ENCODE measurements around the gene CTDSPL.

CTDSPL gene

DNA sequence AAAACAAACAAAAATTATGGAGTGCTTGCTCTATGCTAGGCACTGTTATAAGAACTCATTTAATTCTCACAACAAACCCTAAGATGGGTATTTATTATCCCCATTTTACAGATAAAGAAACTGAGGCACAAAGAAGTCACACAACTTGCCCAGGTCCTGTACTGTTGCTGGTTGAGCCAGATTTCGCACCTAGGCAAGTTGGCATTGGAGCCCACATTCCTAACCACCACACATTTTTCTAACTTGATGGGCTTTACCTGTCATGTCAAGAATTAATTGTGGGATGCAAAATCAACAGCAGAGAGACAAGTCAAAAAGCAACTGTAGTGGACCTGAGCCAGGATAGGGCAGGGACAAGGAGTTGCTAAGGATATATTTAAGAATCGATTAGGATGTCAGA lies 81.0 kb downstream of the CTDSPL start:
- no peak for DNase-seq
- TF ChIP-seq POLR2A (IDR thresholded peaks at IDR 0.05; ENCODE audit: low read length) (no peak), GATA1 (IDR thresholded peaks at IDR 0.05; ENCODE audit: low read depth, low read length) (no peak)

- TF ChIP-seq POLR2A (IDR thresholded peaks at IDR 0.05; ENCODE audit: low read length) (no peak), GATA1 (IDR thresholded peaks at IDR 0.05; ENCODE audit: low read depth, low read length) (no peak)
- no peak for DNase-seq
These were observed 81.4 kb downstream of the CTDSPL start for GRCh38 chr3:37943126-37943525.

DNA sequence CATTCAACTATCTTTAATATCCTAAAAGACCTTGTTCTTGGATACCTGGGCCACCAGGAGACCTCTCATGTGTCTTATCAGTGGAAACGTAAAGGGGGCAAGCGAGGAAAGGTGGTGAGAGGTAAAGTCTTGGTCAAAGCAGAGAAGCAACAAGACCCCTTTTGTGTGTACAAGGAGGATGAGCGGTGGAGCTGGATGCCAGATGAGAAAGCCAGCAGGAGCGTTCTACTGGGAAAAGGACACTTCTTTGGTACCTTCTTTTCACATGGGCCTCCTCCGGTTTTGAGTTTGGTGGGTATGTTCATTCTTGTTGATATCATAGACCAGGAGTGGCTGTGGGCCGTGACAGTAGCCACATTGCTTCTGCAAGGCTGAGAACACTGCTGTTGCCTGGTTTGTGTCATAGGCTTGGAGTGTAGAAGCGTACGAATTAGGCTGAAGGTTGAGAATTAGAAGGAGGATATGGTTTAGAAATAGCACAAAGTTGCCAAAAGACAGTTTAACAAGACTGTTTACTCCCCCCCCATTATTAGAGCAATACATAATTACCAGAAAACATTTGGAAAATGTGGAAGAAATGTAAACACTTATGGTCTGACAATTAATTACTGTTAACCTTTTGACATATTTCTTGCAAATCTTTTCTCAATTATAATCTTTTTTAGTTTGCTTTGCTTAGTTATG lies 82.1 kb downstream of the CTDSPL start:
- DNase-seq, result no peak
- no peak for TF ChIP-seq GATA1 (IDR thresholded peaks at IDR 0.05; ENCODE audit: low read depth, low read length)
- no peak for TF ChIP-seq POLR2A (IDR thresholded peaks at IDR 0.05; ENCODE audit: low read length)

- DNase-seq, result no peak
- TF ChIP-seq GATA1 (IDR thresholded peaks at IDR 0.05; ENCODE audit: low read depth, low read length) (no peak), POLR2A (IDR thresholded peaks at IDR 0.05; ENCODE audit: low read length) (no peak)
These were observed 82.7 kb downstream of the CTDSPL start for GRCh38 chr3:37944391-37944842.

DNA sequence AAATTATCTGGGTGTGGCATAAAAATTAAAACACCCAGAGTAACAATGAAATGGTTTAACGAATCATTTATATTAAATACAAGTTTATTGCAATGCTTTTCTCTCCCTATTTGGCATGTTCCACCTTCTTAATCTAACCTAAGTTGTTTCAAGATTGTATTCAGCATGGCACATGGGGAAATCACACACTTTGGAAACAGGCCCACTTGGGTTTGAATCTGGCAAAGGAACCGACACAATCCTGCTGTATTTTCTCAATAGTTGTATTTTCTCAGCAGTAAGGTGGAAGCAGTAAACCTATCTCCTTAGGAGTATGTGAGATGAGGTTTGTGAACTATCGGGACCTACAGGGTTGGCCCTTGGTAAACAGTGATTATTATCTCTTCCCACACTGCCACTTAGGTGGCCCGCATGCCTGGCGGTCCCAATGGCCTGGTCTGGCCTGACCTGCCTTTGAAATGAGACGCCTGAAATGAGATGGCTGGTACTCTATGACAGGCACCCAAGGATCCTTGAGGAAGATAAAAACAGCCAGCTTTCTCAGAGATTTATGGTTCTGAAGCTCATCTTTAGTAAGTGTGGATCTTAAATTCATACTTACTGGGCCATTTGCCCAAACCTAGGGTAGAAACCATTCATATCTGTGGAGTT lies 83.6 kb downstream of the CTDSPL start:
- no peak for DNase-seq
- no peak for TF ChIP-seq GATA1 (IDR thresholded peaks at IDR 0.05; ENCODE audit: low read depth, low read length)
- no peak for TF ChIP-seq POLR2A (IDR thresholded peaks at IDR 0.05; ENCODE audit: low read length)

- TF ChIP-seq POLR2A (IDR thresholded peaks at IDR 0.05; ENCODE audit: low read length), result no peak
- TF ChIP-seq GATA1 (IDR thresholded peaks at IDR 0.05; ENCODE audit: low read depth, low read length), result no peak
- no peak for DNase-seq
These were observed 84.3 kb downstream of the CTDSPL start for GRCh38 chr3:37945807-37946530.

DNA sequence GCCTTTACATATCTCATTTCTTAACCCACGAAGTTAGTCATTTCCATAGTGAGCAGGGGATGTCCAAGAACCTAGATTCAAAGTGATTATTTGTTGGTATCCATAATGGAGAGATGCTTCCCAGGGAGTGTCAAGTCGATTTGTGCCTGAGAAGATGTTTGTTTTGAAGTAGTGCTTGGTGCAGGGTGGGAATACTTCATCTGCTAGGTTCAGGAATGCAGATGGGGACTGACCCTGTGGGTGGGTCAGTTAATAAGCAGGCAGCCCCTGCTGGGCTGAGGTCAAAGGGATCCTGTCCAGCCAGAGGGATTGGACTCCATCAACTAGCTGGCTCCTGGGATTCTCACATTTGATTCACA lies 84.8 kb downstream of the CTDSPL start:
- no peak for DNase-seq
- no peak for TF ChIP-seq POLR2A (IDR thresholded peaks at IDR 0.05; ENCODE audit: low read length)
- TF ChIP-seq GATA1 (IDR thresholded peaks at IDR 0.05; ENCODE audit: low read depth, low read length), result no peak

DNA sequence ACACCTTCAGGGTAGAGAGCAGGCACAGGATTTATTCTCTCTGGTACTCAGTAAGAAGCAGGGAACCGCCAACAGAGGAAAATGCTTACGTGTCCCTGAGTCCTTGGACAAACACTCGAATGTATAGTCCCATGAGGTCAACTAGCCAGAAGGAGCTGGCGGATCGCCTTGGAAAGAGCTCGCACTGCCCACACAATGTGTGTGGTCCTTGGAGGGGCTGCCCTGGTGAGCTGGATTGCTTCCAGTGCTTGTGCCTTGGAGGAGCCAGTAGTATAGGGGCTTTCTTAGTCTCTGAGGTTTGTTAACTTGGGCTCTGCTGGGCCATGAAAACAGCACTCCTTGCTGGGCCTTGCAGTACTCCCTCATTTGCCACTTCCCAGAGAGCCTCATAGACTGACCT lies 88.2 kb downstream of the CTDSPL start:
- TF ChIP-seq GATA1 (IDR thresholded peaks at IDR 0.05; ENCODE audit: low read depth, low read length) (no peak), POLR2A (IDR thresholded peaks at IDR 0.05; ENCODE audit: low read length) (no peak)
- DNase-seq, result no peak

DNA sequence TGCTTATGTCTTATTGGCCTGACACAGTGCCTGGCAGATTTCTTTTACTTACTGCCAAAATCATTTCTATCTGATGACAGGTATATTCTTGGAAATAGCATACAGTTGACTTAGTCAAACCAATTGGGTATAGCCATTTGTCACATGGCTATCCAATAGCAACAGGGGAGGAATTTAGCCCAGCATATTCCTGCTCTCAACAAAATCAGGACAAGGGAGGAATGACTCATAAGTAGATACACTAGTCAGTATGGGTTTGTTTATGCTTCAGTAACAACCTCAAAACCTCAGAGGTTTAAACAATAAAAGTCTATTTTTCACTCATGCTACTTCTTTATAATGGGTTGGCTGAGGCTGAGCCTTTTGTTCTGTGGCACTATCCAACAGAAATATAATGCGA lies 90.9 kb downstream of the CTDSPL start:
- TF ChIP-seq POLR2A (IDR thresholded peaks at IDR 0.05; ENCODE audit: low read length), result no peak
- TF ChIP-seq GATA1 (IDR thresholded peaks at IDR 0.05; ENCODE audit: low read depth, low read length), result no peak

DNA sequence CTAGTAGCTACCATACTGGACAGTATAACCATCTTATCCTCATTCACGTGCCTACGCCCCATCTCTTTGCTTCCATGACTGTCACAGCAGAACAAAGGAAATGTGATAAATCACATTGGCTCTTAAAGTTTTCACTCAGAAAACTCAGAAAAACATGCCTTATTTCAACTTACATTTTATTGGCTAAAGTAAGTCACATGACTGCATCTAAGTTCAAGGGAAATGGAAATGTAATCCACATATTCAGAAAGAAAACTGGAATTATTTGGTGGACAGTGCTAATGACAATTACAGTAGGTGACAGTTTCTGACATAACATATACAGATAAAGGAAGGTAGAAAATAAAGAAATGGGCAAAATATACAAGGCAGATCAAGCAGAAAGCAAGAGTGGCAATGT lies 91.5 kb downstream of the CTDSPL start:
- TF ChIP-seq POLR2A (IDR thresholded peaks at IDR 0.05; ENCODE audit: low read length) (no peak), GATA1 (IDR thresholded peaks at IDR 0.05; ENCODE audit: low read depth, low read length) (no peak)
- no peak for DNase-seq

More for the DNA sequence above, 90.9 kb downstream of the CTDSPL start:
- no peak for DNase-seq

GRCh38 chr3:37953707-37954394 lies 92.2 kb downstream of the CTDSPL start:
- TF ChIP-seq POLR2A (IDR thresholded peaks at IDR 0.05; ENCODE audit: low read length), result no peak
- TF ChIP-seq GATA1 (IDR thresholded peaks at IDR 0.05; ENCODE audit: low read depth, low read length), result no peak
- DNase-seq, result no peak

GRCh38 chr3:37954881-37955280 lies 93.2 kb downstream of the CTDSPL start:
- DNase-seq, result no peak
- no peak for TF ChIP-seq POLR2A (IDR thresholded peaks at IDR 0.05; ENCODE audit: low read length)
- TF ChIP-seq GATA1 (IDR thresholded peaks at IDR 0.05; ENCODE audit: low read depth, low read length), result no peak

DNA sequence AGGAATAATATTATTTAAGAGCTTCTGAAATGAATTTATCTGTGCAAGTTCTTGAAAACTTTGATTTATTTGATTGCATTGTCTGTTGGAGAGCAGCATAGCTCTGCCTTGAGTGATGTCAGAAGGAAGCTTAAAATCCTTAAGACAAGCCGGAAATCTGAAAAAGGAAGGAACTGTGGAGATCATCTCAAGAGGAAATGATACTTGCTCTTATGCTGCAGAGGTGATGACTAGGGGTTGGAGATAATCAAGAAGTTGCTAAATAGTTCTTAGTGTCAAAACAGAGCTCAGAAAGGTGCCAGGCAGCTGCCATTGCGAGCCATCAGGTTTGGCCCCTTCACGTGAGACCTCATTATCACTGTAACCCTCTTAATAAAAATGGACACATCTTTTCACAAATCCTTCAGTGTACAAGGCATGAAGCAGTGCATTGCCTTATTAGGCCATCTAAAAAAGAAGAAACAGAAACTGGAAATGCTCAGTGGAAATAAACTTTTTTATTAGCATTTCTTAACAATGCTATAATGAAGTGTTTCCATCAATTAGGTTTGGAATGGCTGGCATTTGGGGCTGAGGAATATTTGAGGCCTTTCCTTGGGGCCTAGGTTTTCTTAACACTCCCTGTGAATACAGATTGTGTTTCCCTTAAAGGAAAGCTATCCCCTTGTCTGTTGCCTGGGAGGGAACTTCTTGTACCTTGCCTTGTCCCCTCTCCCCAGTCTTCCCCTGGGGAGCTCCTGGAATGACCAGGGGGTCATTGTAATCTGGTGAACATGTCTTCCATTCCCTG lies 94.4 kb downstream of the CTDSPL start:
- TF ChIP-seq GATA1 (IDR thresholded peaks at IDR 0.05; ENCODE audit: low read depth, low read length), result no peak
- TF ChIP-seq POLR2A (IDR thresholded peaks at IDR 0.05; ENCODE audit: low read length), result no peak
- no peak for DNase-seq
